Measurements from ENCODE around the gene METTL8.

- TF ChIP-seq CTCF (IDR thresholded peaks at IDR 0.05; ENCODE audit: low read length) (no peak), EZH2 (optimal IDR thresholded peaks at IDR 0.05; ENCODE audit: low read depth, low read length) (no peak), EZH2phosphoT487 (IDR thresholded peaks at IDR 0.05; ENCODE audit: low read length) (no peak)
Observed at GRCh38 chr2:171308280-171309054, 125.3 kb downstream of the METTL8 start.

All from MM.1S (cell line).